Suprapubic skin (tissue), 4 donors: ENCODE data around the gene POLD1. TPM values are rescaled to one million over a fixed set of nuclear protein-coding genes. Genes with fewer than 3 reads are reported as not detected.

ENCODE experiments used
- DNase-seq, 2 donors: peaks; one replicate each; pipeline ENCODE4 v3.0.0-alpha.2; 2019; ENCODE audit warnings: low spot score in 2 of 2
- H3K27ac ChIP-seq: fragments of 200-600 bp; sonication (generic); one replicate; pipeline ENCODE4 v1.5.1; 2019
- H3K27me3 ChIP-seq: fragments of 200-600 bp; sonication (generic); one replicate; pipeline ENCODE4 v1.5.1; 2019
- H3K36me3 ChIP-seq: fragments of 200-600 bp; sonication (generic); one replicate; pipeline ENCODE4 v1.5.1; 2019
- H3K4me1 ChIP-seq: fragments of 200-600 bp; sonication (generic); one replicate; pipeline ENCODE4 v1.5.1; 2019
- H3K4me3 ChIP-seq: fragments of 200-600 bp; sonication (generic); one replicate; pipeline ENCODE4 v1.5.1; 2019; ENCODE audit warnings: mild to moderate bottlenecking
- H3K9me3 ChIP-seq: fragments of 200-600 bp; sonication (generic); one replicate; pipeline ENCODE4 v1.5.1; 2019
- CTCF ChIP-seq, 2 donors: fragments of 200-600 bp in 1 of 2; fragments of 450-650 bp in 1 of 2; sonication (generic) in 1 of 2; IDR thresholded peaks; one replicate each; pipeline ENCODE4 v1.5.1; 2016 to 2019; ENCODE audit warnings: antibody characterized with exemption in 2 of 2, mild to moderate bottlenecking in 1 of 2, moderate library complexity in 1 of 2
- EP300 ChIP-seq: sonication (generic); formaldehyde crosslinking; IDR thresholded peaks from one replicate; pipeline ENCODE4 v1.6.1; 2017; ENCODE audit warnings: antibody characterized with exemption
- POLR2A ChIP-seq, 2 donors: fragments of 450-650 bp; IDR thresholded peaks; one replicate each; pipeline ENCODE4 v1.6.1; 2017; ENCODE audit warnings: antibody characterized with exemption in 2 of 2, mild to moderate bottlenecking in 2 of 2, moderate library complexity in 2 of 2
- POLR2AphosphoS5 ChIP-seq, 3 donors: sonication (generic); formaldehyde crosslinking; IDR thresholded peaks; one replicate each; pipeline ENCODE4 v1.6.1; 2017; ENCODE audit warnings: antibody characterized with exemption in 3 of 3
- whole genome bisulfite sequencing: methylation state at CpG from one replicate; pipeline ENCODE4 v1.1.5; 2018; 5-methylcytosine and 5-hydroxymethylcytosine counted together
- total RNA-seq, 4 donors: library from RNA; depleted of rRNA; stranded (reverse); fragments of >200 nt; gene quantifications; one replicate each; pipeline ENCODE4 v1.1.0, GENCODE V29; 2016

The POLD1 gene
- total RNA-seq, 4 donors from 2014 or later: 17.2 to 26.9 (median 21.5) TPM

- no peaks in the 10 kb centered on the region for H3K9me3 ChIP-seq
Measured at GRCh38 chr19:50423279-50424113, 39.3 kb downstream of the POLD1 start.

GRCh38 chr19:50425581-50425980 lies 41.4 kb downstream of the POLD1 start:
- Histone ChIP-seq H3K4me3 (no peak overlapping the region), H3K27ac (no peak overlapping the region), H3K27me3 (peaks cover 22% of the 10 kb centered on the region), H3K9me3 (no peaks in the 10 kb centered on the region), H3K36me3 (no peaks in the 10 kb centered on the region), H3K4me1 (peaks cover 9% of the 10 kb centered on the region)
- TF ChIP-seq EP300 (no peak), POLR2A (IDR thresholded peaks at IDR 0.05) (no peak), POLR2AphosphoS5 (IDR thresholded peaks at IDR 0.05) (no peak), CTCF (IDR thresholded peaks at IDR 0.05) (no peak)
- DNase-seq: no peak
- WGBS: 81% methylated on average over 7 of the region's 7 CpGs

More at GRCh38 chr19:50423279-50424113, 39.3 kb downstream of the POLD1 start:
- WGBS: 80% methylated on average over 19 of the region's 22 CpGs
- peaks cover 41% of the 10 kb centered on the region for H3K27me3 ChIP-seq
- peaks cover 16% of the 10 kb centered on the region for H3K4me1 ChIP-seq
- H3K4me3 ChIP-seq: no peak overlapping the region
- DNase-seq: no peak
- no peak overlapping the region for H3K27ac ChIP-seq
- no peak for TF ChIP-seq EP300
- no peaks in the 10 kb centered on the region for H3K36me3 ChIP-seq

- Histone ChIP-seq H3K9me3 (no peaks in the 10 kb centered on the region), H3K4me3 (peak overlapping the region; percentile 39), H3K27me3 (peaks cover 13% of the 10 kb centered on the region), H3K27ac (no peak overlapping the region), H3K36me3 (no peaks in the 10 kb centered on the region), H3K4me1 (peaks cover 26% of the 10 kb centered on the region)
- TF ChIP-seq CTCF (IDR thresholded peaks at IDR 0.05) (no peak), POLR2AphosphoS5 (IDR thresholded peaks at IDR 0.05) (no peak), POLR2A (IDR thresholded peaks at IDR 0.05) (no peak), EP300 (no peak)
- no peak for DNase-seq
- 88% methylated on average over 19 of the region's 26 CpGs for WGBS
Measured at GRCh38 chr19:50427318-50427925, 43.3 kb downstream of the POLD1 start.

- WGBS: no CpG with 5 or more reads among the region's 38 CpGs
- no peaks in the 10 kb centered on the region for H3K36me3 ChIP-seq
- no peaks in the 10 kb centered on the region for H3K9me3 ChIP-seq
- peak overlapping the region; percentile 39 for H3K4me3 ChIP-seq
- TF ChIP-seq CTCF (IDR thresholded peaks at IDR 0.05): no peak
- TF ChIP-seq POLR2A (IDR thresholded peaks at IDR 0.05): peak in 1 of 2 donors; percentile 29
- no peak for TF ChIP-seq EP300
- no peak for TF ChIP-seq POLR2AphosphoS5 (IDR thresholded peaks at IDR 0.05)
- DNase-seq: peak; percentile 89 to 92
- peaks cover 13% of the 10 kb centered on the region for H3K27me3 ChIP-seq
- peaks cover 29% of the 10 kb centered on the region for H3K4me1 ChIP-seq
- H3K27ac ChIP-seq: peak overlapping the region; percentile 31
Measured at GRCh38 chr19:50427997-50428425, 43.9 kb downstream of the POLD1 start.

- Histone ChIP-seq H3K9me3 (no peaks in the 10 kb centered on the region), H3K36me3 (no peaks in the 10 kb centered on the region), H3K27ac (no peak overlapping the region), H3K4me3 (no peak overlapping the region), H3K27me3 (peaks cover 19% of the 10 kb centered on the region), H3K4me1 (peaks cover 29% of the 10 kb centered on the region)
- 98% methylated on average over 2 of the region's 7 CpGs for WGBS
- no peak for DNase-seq
- TF ChIP-seq POLR2A (IDR thresholded peaks at IDR 0.05): no peak
- TF ChIP-seq CTCF (IDR thresholded peaks at IDR 0.05): no peak
- no peak for TF ChIP-seq EP300
Measured at GRCh38 chr19:50428772-50429463, 44.8 kb downstream of the POLD1 start.
